Mesodermal cell (in vitro differentiated cells): Measurements from ENCODE around the gene ULK4.

Experiments used
- H3K27ac ChIP-seq: 2 replicates; pipeline ENCODE4 v1.7.0; 2013; ENCODE audit warnings: mild to moderate bottlenecking, low read depth, low read length, moderate library complexity; ENCODE audit not compliant: severe bottlenecking
- H3K36me3 ChIP-seq: 2 replicates; pipeline ENCODE4 v1.7.1; 2013; ENCODE audit warnings: mild to moderate bottlenecking, low read length, moderate library complexity; ENCODE audit not compliant: control insufficient read depth, insufficient read depth
- H3K4me1 ChIP-seq: one replicate; pipeline ENCODE4 v1.7.1; 2013; ENCODE audit warnings: mild to moderate bottlenecking, low read length; ENCODE audit not compliant: insufficient read depth, control insufficient read depth, poor library complexity, severe bottlenecking
- H3K4me3 ChIP-seq: 2 replicates; pipeline ENCODE4 v1.7.0; 2013; ENCODE audit warnings: low read length, control low read depth, mild to moderate bottlenecking; ENCODE audit not compliant: insufficient read depth, poor library complexity, severe bottlenecking; ENCODE audit errors: extremely low read depth
- H3K9me3 ChIP-seq: 2 replicates; pipeline ENCODE4 v1.7.1; 2013; ENCODE audit warnings: mild to moderate bottlenecking, low read length, moderate library complexity; ENCODE audit not compliant: control insufficient read depth
- WGBS, 2 experiments: methylation state at CpG; one replicate each; pipeline ENCODE4 v1.1.5; 2013; ENCODE audit warnings: missing lambda C conversion rate in 2 of 2; ENCODE audit not compliant: insufficient coverage in 2 of 2; 5-methylcytosine and 5-hydroxymethylcytosine counted together

Gene ULK4

GRCh38 chr3:41503998-41504623 is 457.8 kb downstream of the ULK4 start:
- no peaks in the 10 kb centered on the region for H3K36me3 ChIP-seq
- no peak overlapping the region for H3K27ac ChIP-seq
- H3K9me3 ChIP-seq, result no peaks in the 10 kb centered on the region
- no peak overlapping the region for H3K4me3 ChIP-seq
- H3K4me1 ChIP-seq, result no peaks in the 10 kb centered on the region

- Histone ChIP-seq H3K9me3 (no peaks in the 10 kb centered on the region), H3K36me3 (no peaks in the 10 kb centered on the region), H3K4me1 (no peaks in the 10 kb centered on the region), H3K27ac (no peak overlapping the region), H3K4me3 (no peak overlapping the region)
These were observed 459.4 kb downstream of the ULK4 start for GRCh38 chr3:41502481-41502880.

- WGBS, 2 experiments, result no CpG with 5 or more reads among the region's 1 CpG
- H3K27ac ChIP-seq, result no peak overlapping the region
- H3K9me3 ChIP-seq, result no peaks in the 10 kb centered on the region
- no peaks in the 10 kb centered on the region for H3K36me3 ChIP-seq
- no peaks in the 10 kb centered on the region for H3K4me1 ChIP-seq
- no peak overlapping the region for H3K4me3 ChIP-seq
These were observed 459.9 kb downstream of the ULK4 start for GRCh38 chr3:41502023-41502422.

- H3K36me3 ChIP-seq, result no peaks in the 10 kb centered on the region
- H3K4me1 ChIP-seq, result no peaks in the 10 kb centered on the region
- no peak overlapping the region for H3K27ac ChIP-seq
- no CpG with 5 or more reads among the region's 2 CpGs for WGBS, 2 experiments
- no peaks in the 10 kb centered on the region for H3K9me3 ChIP-seq
- no peak overlapping the region for H3K4me3 ChIP-seq
These were observed 463.1 kb downstream of the ULK4 start for GRCh38 chr3:41498847-41499246.

- 80 to 86% methylated on average over 1 of the region's 2 CpGs for WGBS, 2 experiments
- no peak overlapping the region for H3K4me3 ChIP-seq
These were observed 471.5 kb downstream of the ULK4 start for GRCh38 chr3:41490360-41490759.

GRCh38 chr3:41489231-41489630 is 472.7 kb downstream of the ULK4 start:
- WGBS, 2 experiments, result 60 to 88% methylated on average over 1 of the region's 1 CpG
- no peak overlapping the region for H3K4me3 ChIP-seq
- H3K36me3 ChIP-seq, result no peaks in the 10 kb centered on the region

More at GRCh38 chr3:41490360-41490759, 471.5 kb downstream of the ULK4 start:
- Histone ChIP-seq H3K27ac (no peak overlapping the region), H3K36me3 (no peaks in the 10 kb centered on the region), H3K4me1 (no peaks in the 10 kb centered on the region), H3K9me3 (no peaks in the 10 kb centered on the region)

GRCh38 chr3:41488501-41488900 is 473.4 kb downstream of the ULK4 start:
- H3K4me1 ChIP-seq, result no peaks in the 10 kb centered on the region
- H3K36me3 ChIP-seq, result no peaks in the 10 kb centered on the region
- H3K27ac ChIP-seq, result no peak overlapping the region
- no peak overlapping the region for H3K4me3 ChIP-seq
- H3K9me3 ChIP-seq, result no peaks in the 10 kb centered on the region

More at GRCh38 chr3:41489231-41489630, 472.7 kb downstream of the ULK4 start:
- Histone ChIP-seq H3K27ac (no peak overlapping the region), H3K4me1 (no peaks in the 10 kb centered on the region), H3K9me3 (no peaks in the 10 kb centered on the region)

GRCh38 chr3:41485484-41485883 is 476.4 kb downstream of the ULK4 start:
- H3K36me3 ChIP-seq, result no peaks in the 10 kb centered on the region
- no peak overlapping the region for H3K4me3 ChIP-seq
- 96 to 100% methylated on average over 1 to 2 of the region's 4 CpGs for WGBS, 2 experiments
- H3K27ac ChIP-seq, result no peak overlapping the region
- H3K4me1 ChIP-seq, result no peaks in the 10 kb centered on the region
- no peaks in the 10 kb centered on the region for H3K9me3 ChIP-seq

GRCh38 chr3:41482134-41482533 is 479.8 kb downstream of the ULK4 start:
- Histone ChIP-seq H3K9me3 (no peaks in the 10 kb centered on the region), H3K36me3 (no peaks in the 10 kb centered on the region), H3K4me1 (no peaks in the 10 kb centered on the region), H3K4me3 (no peak overlapping the region), H3K27ac (no peak overlapping the region)
- WGBS, 2 experiments, result 70 to 75% methylated on average over 1 to 2 of the region's 2 CpGs

- WGBS, 2 experiments, result no CpG with 5 or more reads among the region's 1 CpG
- H3K9me3 ChIP-seq, result peaks cover 4% of the 10 kb centered on the region
- H3K4me1 ChIP-seq, result no peaks in the 10 kb centered on the region
- H3K4me3 ChIP-seq, result no peak overlapping the region
- no peaks in the 10 kb centered on the region for H3K36me3 ChIP-seq
- H3K27ac ChIP-seq, result no peak overlapping the region
These were observed 483.6 kb downstream of the ULK4 start for GRCh38 chr3:41478278-41478677.

- H3K9me3 ChIP-seq, result peaks cover 4% of the 10 kb centered on the region
- no peaks in the 10 kb centered on the region for H3K36me3 ChIP-seq
- H3K4me1 ChIP-seq, result no peaks in the 10 kb centered on the region
- H3K4me3 ChIP-seq, result no peak overlapping the region
- no peak overlapping the region for H3K27ac ChIP-seq
- WGBS, 2 experiments, result 92 to 100% methylated on average over 1 of the region's 2 CpGs
These were observed 484.4 kb downstream of the ULK4 start for GRCh38 chr3:41477399-41478014.
